Neural crest cell (in vitro differentiated cells): ENCODE measurements around the gene GNPTG. TPM values are rescaled to one million over a fixed set of nuclear protein-coding genes. Genes with fewer than 3 reads are reported as not detected.

Experiments used
- DNase-seq: peaks from one replicate; pipeline ENCODE4 v3.0.0; 2021; ENCODE audit warnings: low read depth, mixed read lengths, low spot score
- H3K27ac Mint-ChIP-seq: one replicate; pipeline ENCODE4 v1.8.0; 2021; ENCODE audit warnings: mild to moderate bottlenecking, mixed read lengths; ENCODE audit not compliant: unreplicated experiment
- H3K27me3 Mint-ChIP-seq: 2 replicates; pipeline ENCODE4 v1.8.0; 2021; ENCODE audit warnings: low read depth, mild to moderate bottlenecking, mixed read lengths
- H3K36me3 Mint-ChIP-seq: 2 replicates; pipeline ENCODE4 v1.8.0; 2021; ENCODE audit warnings: low read depth, mild to moderate bottlenecking, mixed read lengths
- H3K4me1 Mint-ChIP-seq: 2 replicates; pipeline ENCODE4 v1.8.0; 2021; ENCODE audit warnings: mixed read lengths
- H3K4me3 Mint-ChIP-seq: one replicate; pipeline ENCODE4 v1.8.0; 2021; ENCODE audit warnings: mild to moderate bottlenecking, mixed read lengths
- H3K9me3 Mint-ChIP-seq: 2 replicates; pipeline ENCODE4 v1.8.0; 2021; ENCODE audit warnings: mixed read lengths
- CTCF ChIP-seq: fragments of 200-600 bp; sonication (generic); conservative IDR thresholded peaks from 2 replicates; pipeline ENCODE4 v1.5.0; 2021; ENCODE audit warnings: antibody characterized with exemption, mild to moderate bottlenecking
- total RNA-seq: library from RNA; stranded (reverse); gene quantifications from 2 replicates; pipeline ENCODE4 v1.2.1, GENCODE V29; 2021

The GNPTG gene
- total RNA-seq, 1 donor from 2014 or later: 38.3 TPM

DNA sequence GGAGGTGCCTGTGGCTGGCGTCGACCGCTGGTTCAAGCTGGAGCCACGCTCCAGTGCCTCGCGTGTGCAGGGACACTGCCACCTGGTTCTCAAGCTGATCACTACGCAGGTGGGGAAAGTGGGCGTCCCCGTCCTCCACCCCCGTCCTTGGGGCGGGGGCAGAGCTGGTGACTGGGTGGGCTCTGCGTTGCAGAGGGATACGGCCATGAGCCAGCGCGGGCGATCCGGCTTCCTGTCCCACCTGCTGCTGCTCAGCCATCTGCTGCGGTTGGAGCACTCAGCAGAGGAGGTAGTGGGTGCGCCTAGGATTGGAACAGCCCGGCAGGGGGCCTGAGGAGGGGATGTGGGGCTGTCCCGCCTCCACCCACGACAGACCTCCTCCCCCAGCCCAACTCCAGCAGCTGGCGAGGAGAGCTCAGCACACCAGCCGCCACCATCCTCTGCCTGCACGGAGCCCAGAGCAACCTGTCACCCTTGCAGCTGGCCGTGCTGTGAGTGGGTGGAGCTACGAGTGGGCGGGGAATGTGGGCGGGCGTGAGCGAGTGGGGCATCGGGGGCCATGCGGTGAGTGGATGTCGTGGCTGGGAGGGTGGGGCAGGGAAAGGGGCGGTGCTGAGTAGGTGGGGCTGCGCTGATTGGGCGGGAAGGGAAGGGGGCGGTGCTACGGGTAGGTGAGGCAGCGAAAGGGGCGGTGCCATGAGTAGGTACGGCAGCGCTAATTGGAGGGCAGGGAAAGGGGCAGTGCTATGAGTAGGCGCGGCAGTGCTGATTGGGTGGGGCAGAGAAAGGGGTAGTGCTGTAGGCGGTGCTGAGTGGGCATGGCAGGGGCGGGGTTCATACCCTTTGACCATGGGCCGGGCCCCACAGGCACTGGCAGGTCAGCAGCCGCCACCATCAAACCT is 9.0 kb upstream of the GNPTG start:
- no peaks in the 10 kb centered on the region for H3K9me3 Mint-ChIP-seq
- peaks cover 9% of the 10 kb centered on the region for H3K4me1 Mint-ChIP-seq
- H3K27me3 Mint-ChIP-seq: peaks cover 16% of the 10 kb centered on the region
- H3K4me3 Mint-ChIP-seq: peak overlapping the region; percentile 89
- DNase-seq: peak; percentile 89
- no peak for TF ChIP-seq CTCF
- H3K27ac Mint-ChIP-seq: peak overlapping the region; percentile 75
- no peaks in the 10 kb centered on the region for H3K36me3 Mint-ChIP-seq

DNA sequence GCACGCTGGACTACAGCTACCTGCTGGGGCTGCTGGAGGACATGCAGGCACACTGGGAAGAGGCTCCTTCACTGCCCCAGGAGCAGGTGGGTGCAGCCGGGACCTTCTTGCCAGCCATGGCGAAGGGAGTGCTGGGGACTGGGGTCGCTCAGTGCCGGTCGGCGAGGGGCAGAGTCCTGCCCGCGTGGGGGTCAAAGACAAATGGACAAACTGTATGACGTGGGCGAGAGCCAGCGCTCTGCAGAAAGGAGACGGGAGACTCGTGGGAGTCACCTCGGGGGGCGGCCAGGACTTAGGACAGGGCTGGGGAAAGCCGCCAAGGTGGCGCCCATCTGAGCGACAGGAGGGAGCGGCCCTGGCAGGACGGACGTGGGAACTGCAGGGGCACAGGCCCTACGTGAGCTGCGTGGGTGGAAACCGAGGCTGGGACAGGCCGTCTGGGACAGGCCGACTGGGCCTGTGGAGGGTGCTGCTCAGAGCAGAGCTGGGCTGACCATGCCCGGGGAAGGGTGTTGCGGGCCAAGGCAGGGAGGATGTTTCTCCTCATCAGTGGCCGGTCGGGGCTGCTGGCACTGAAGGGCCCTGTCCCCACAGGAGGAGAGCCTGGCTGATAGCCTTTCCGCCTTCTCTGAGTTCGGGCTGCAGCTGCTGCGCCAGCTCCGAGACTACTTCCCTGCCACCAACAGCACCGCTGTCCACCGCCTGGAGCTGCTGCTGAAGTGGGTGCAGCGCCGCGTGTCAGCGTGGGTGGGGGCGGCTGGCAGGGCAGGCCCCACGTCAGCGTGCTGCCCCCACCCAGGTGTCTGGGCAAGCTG is 8.1 kb upstream of the GNPTG start:
- peak overlapping the region; percentile 89 for H3K4me3 Mint-ChIP-seq
- TF ChIP-seq CTCF: no peak
- no peak for DNase-seq
- H3K36me3 Mint-ChIP-seq: no peaks in the 10 kb centered on the region
- H3K4me1 Mint-ChIP-seq: peaks cover 9% of the 10 kb centered on the region
- peaks cover 16% of the 10 kb centered on the region for H3K27me3 Mint-ChIP-seq
- no peaks in the 10 kb centered on the region for H3K9me3 Mint-ChIP-seq
- peak overlapping the region; percentile 75 for H3K27ac Mint-ChIP-seq

DNA sequence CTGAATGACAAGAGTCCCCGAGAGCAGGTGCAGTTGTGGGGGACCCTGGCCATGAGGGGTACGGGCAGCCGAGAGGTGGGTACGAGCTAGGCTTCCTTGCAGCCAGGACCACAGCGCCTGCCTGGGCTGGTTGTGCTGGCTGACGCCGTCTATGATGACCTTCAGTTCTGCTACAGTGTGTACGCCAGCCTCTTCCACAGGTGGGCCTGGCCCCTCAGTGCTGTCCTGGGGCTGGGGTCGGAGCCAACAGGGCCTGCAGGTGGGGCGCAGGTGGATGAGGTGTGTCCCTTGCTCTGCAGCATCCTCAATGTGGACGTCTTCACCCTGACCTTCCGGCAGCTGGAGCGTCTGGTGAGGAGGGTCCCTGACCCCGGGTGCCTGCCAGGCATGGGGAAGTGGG is 7.2 kb upstream of the GNPTG start:
- TF ChIP-seq CTCF: no peak
- H3K4me3 Mint-ChIP-seq: no peak overlapping the region
- H3K4me1 Mint-ChIP-seq: peaks cover 9% of the 10 kb centered on the region
- no peak overlapping the region for H3K27ac Mint-ChIP-seq
- no peaks in the 10 kb centered on the region for H3K36me3 Mint-ChIP-seq
- peaks cover 16% of the 10 kb centered on the region for H3K27me3 Mint-ChIP-seq
- H3K9me3 Mint-ChIP-seq: no peaks in the 10 kb centered on the region
- DNase-seq: no peak

GRCh38 chr16:1345087-1345486 is 6.6 kb upstream of the GNPTG start:
- Mint-ChIP-seq H3K36me3 (no peaks in the 10 kb centered on the region), H3K4me1 (peaks cover 9% of the 10 kb centered on the region), H3K27ac (no peak overlapping the region), H3K9me3 (no peaks in the 10 kb centered on the region), H3K27me3 (peaks cover 16% of the 10 kb centered on the region), H3K4me3 (no peak overlapping the region)
- TF ChIP-seq CTCF: no peak
- DNase-seq: no peak

DNA sequence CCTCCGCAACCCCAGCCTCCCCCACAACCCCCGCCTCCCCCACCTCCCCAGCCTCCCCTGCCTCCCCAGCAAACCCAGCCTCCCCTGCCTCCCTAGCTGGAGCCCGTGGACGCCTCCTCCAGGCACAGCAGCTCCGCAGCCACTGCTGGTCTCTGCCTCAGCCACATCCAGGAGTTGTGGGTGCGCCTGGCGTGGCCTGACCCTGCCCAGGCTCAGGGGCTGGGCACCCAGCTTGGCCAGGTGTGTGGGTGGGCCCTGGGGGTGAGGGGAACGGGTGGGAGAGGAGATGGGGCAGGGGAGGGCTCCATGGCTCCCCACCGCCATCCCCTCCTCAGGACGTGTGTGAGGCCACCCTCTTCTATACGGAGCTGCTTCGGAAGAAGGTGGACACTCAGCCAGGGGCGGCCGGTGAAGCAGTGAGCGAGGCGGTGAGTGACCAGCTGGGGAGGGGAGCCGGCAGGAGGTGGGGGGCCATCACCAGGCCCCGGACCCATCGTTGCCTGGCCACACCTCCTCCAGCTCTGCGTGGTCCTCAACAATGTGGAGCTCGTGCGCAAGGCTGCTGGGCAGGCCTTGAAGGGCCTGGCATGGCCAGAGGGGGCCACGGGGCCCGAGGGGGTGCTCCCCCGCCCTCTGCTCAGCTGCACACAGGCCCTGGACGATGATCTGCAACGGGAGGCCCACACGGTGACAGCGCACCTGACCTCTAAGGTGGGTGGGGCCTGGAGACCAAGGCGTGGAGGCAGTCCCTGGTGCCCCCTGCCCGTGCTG is 5.9 kb upstream of the GNPTG start:
- Mint-ChIP-seq H3K9me3 (no peaks in the 10 kb centered on the region), H3K27ac (no peak overlapping the region), H3K4me3 (no peak overlapping the region), H3K4me1 (peaks cover 9% of the 10 kb centered on the region), H3K36me3 (no peaks in the 10 kb centered on the region), H3K27me3 (peaks cover 13% of the 10 kb centered on the region)
- TF ChIP-seq CTCF: no peak
- DNase-seq: no peak
